Loucy (cell line): ENCODE measurements around the gene ZNF280A.

Experiments used
- H2AFZ ChIP-seq: fragments of 200-600 bp; sonication (generic); 2 replicates; pipeline ENCODE4 v1.6.0; 2016; ENCODE audit warnings: antibody characterized with exemption, mild to moderate bottlenecking, low read length, moderate library complexity
- H3F3A ChIP-seq: fragments of 200-600 bp; 2 replicates; pipeline ENCODE4 v1.6.0; 2016; ENCODE audit warnings: antibody characterized with exemption, low read depth, mild to moderate bottlenecking
- H3K27me3 ChIP-seq: fragments of 200-600 bp; sonication (generic); 2 replicates; pipeline ENCODE4 v1.6.1; 2014; ENCODE audit warnings: low read length, mild to moderate bottlenecking; ENCODE audit not compliant: insufficient read depth, poor library complexity, severe bottlenecking
- H3K36me3 ChIP-seq: fragments of 200-600 bp; sonication (generic); 2 replicates; pipeline ENCODE4 v1.6.1; 2016; ENCODE audit warnings: low read length; ENCODE audit not compliant: insufficient read depth
- H3K4me1 ChIP-seq: fragments of 200-600 bp; sonication (generic); 2 replicates; pipeline ENCODE4 v1.5.1; 2014; ENCODE audit warnings: low read length, mild to moderate bottlenecking; ENCODE audit not compliant: insufficient read depth, poor library complexity, severe bottlenecking
- H3K4me2 ChIP-seq: fragments of 200-600 bp; sonication (generic); 2 replicates; pipeline ENCODE4 v1.6.0; 2014; ENCODE audit warnings: antibody characterized with exemption, low read length, low read depth, mild to moderate bottlenecking; ENCODE audit not compliant: poor library complexity, severe bottlenecking
- H3K4me3 ChIP-seq: fragments of 200-600 bp; sonication (generic); 2 replicates; pipeline ENCODE4 v1.5.1; 2014; ENCODE audit warnings: low read length, mild to moderate bottlenecking, mixed read lengths; ENCODE audit not compliant: poor library complexity, severe bottlenecking
- H3K79me2 ChIP-seq: fragments of 200-600 bp; sonication (generic); 2 replicates; pipeline ENCODE4 v1.6.1; 2014; ENCODE audit warnings: low read length; ENCODE audit not compliant: insufficient read depth
- H3K9ac ChIP-seq: fragments of 200-600 bp; sonication (generic); 2 replicates; pipeline ENCODE4 v1.6.0; 2014; ENCODE audit warnings: mild to moderate bottlenecking, low read depth, low read length, moderate library complexity; ENCODE audit not compliant: poor library complexity, severe bottlenecking
- H3K9me2 ChIP-seq: fragments of 200-600 bp; sonication (generic); replicated peaks from 2 replicates; pipeline ENCODE4 v1.6.1; 2016; ENCODE audit warnings: low read depth, low read length, mixed read lengths
- H3K9me3 ChIP-seq: fragments of 200-600 bp; sonication (generic); 2 replicates; pipeline ENCODE4 v1.6.1; 2014; ENCODE audit warnings: mild to moderate bottlenecking, antibody characterized with exemption, low read length, low read depth; ENCODE audit not compliant: insufficient read depth
- H4K20me1 ChIP-seq: fragments of 200-600 bp; sonication (generic); 2 replicates; pipeline ENCODE4 v1.6.0; 2014; ENCODE audit warnings: antibody characterized with exemption, low read length, mild to moderate bottlenecking; ENCODE audit not compliant: insufficient read depth, poor library complexity, severe bottlenecking
- CTCF ChIP-seq: fragments of 200-600 bp; sonication (generic); conservative IDR thresholded peaks from 2 replicates; pipeline ENCODE4 v1.5.1; 2014; ENCODE audit warnings: mild to moderate bottlenecking, antibody characterized with exemption, low read length
- EZH2phosphoT487 ChIP-seq: fragments of 200-600 bp; IDR thresholded peaks from 2 replicates; pipeline ENCODE4 v1.6.1; 2018; ENCODE audit warnings: antibody characterized with exemption, mild to moderate bottlenecking, moderate library complexity, borderline replicate concordance

The ZNF280A gene

GRCh38 chr22:22488736-22489135 lies 31.3 kb downstream of the ZNF280A start:
- H3K9me2 ChIP-seq = no peaks in the 10 kb centered on the region
- H3K36me3 ChIP-seq = peaks cover 63% of the 10 kb centered on the region
- H3K79me2 ChIP-seq = no peaks in the 10 kb centered on the region
- H3K4me3 ChIP-seq = no peak overlapping the region
- H3K9ac ChIP-seq = no peak overlapping the region
- H3K4me1 ChIP-seq = peaks cover 7% of the 10 kb centered on the region
- no peak overlapping the region for H3K4me2 ChIP-seq
- H2AFZ ChIP-seq = no peak overlapping the region
- no peak for TF ChIP-seq EZH2phosphoT487
- no peak for TF ChIP-seq CTCF
- no peaks in the 10 kb centered on the region for H3K9me3 ChIP-seq
- no peaks in the 10 kb centered on the region for H3F3A ChIP-seq
- H4K20me1 ChIP-seq = no peaks in the 10 kb centered on the region
- no peaks in the 10 kb centered on the region for H3K27me3 ChIP-seq

- no peak overlapping the region for H3K4me3 ChIP-seq
- H4K20me1 ChIP-seq = no peaks in the 10 kb centered on the region
- peaks cover 7% of the 10 kb centered on the region for H3K4me1 ChIP-seq
- H3K79me2 ChIP-seq = no peaks in the 10 kb centered on the region
- no peaks in the 10 kb centered on the region for H3K9me3 ChIP-seq
- no peak overlapping the region for H3K4me2 ChIP-seq
- no peak overlapping the region for H3K9ac ChIP-seq
- no peaks in the 10 kb centered on the region for H3F3A ChIP-seq
- no peaks in the 10 kb centered on the region for H3K27me3 ChIP-seq
- peaks cover 56% of the 10 kb centered on the region for H3K36me3 ChIP-seq
- H3K9me2 ChIP-seq = no peaks in the 10 kb centered on the region
- no peak overlapping the region for H2AFZ ChIP-seq
- TF ChIP-seq EZH2phosphoT487 = no peak
- no peak for TF ChIP-seq CTCF
Measured at GRCh38 chr22:22487869-22488597, 32.0 kb downstream of the ZNF280A start.

GRCh38 chr22:22487059-22487458 lies 33.0 kb downstream of the ZNF280A start:
- H3K4me3 ChIP-seq = no peak overlapping the region
- H3K4me2 ChIP-seq = no peak overlapping the region
- no peak overlapping the region for H3K9ac ChIP-seq
- no peaks in the 10 kb centered on the region for H3K9me2 ChIP-seq
- no peak for TF ChIP-seq CTCF
- TF ChIP-seq EZH2phosphoT487 = no peak
- no peaks in the 10 kb centered on the region for H3K27me3 ChIP-seq
- H3K9me3 ChIP-seq = no peaks in the 10 kb centered on the region
- no peaks in the 10 kb centered on the region for H4K20me1 ChIP-seq
- no peaks in the 10 kb centered on the region for H3K79me2 ChIP-seq
- peaks cover 51% of the 10 kb centered on the region for H3K36me3 ChIP-seq
- H3F3A ChIP-seq = no peaks in the 10 kb centered on the region
- peaks cover 7% of the 10 kb centered on the region for H3K4me1 ChIP-seq
- no peak overlapping the region for H2AFZ ChIP-seq
